Ovary (tissue), 3 donors: ENCODE results near the gene HAPSTR1.

Source experiments
- CTCF ChIP-seq, 3 donors: fragments of 450-650 bp in 2 of 3; fragments of 200-600 bp in 1 of 3; IDR thresholded peaks; one replicate each; pipeline versions ENCODE4 v1.5.1 to v1.8.0; 2016 to 2022; ENCODE audit warnings: antibody characterized with exemption in 3 of 3, mild to moderate bottlenecking in 1 of 3
- EP300 ChIP-seq: sonication (generic); formaldehyde crosslinking; IDR thresholded peaks from one replicate; pipeline ENCODE4 v1.6.1; 2017; ENCODE audit warnings: antibody characterized with exemption
- POLR2A ChIP-seq: fragments of 450-650 bp; IDR thresholded peaks from one replicate; pipeline ENCODE4 v1.6.1; 2017; ENCODE audit warnings: antibody characterized with exemption, mild to moderate bottlenecking, moderate library complexity
- donor health status: DM: no; HTN: no; CAD: no.

- TF ChIP-seq POLR2A (no peak), CTCF (IDR thresholded peaks at IDR 0.05) (no peak), EP300 (no peak)
Measured at GRCh38 chr16:9062301-9062700, 29.1 kb upstream of the HAPSTR1 start.
